ENCODE measurements around the gene COA6.
"Not testable (repeated sequence)": the region's sequence is repeated elsewhere in the genome, so short reads cannot be mapped to it uniquely, and the experiment has no call there.

COA6 gene

GRCh38 chr1:234371414-234371813 is 1.8 kb upstream of the COA6 start:
- no peak for DNase-seq

DNA sequence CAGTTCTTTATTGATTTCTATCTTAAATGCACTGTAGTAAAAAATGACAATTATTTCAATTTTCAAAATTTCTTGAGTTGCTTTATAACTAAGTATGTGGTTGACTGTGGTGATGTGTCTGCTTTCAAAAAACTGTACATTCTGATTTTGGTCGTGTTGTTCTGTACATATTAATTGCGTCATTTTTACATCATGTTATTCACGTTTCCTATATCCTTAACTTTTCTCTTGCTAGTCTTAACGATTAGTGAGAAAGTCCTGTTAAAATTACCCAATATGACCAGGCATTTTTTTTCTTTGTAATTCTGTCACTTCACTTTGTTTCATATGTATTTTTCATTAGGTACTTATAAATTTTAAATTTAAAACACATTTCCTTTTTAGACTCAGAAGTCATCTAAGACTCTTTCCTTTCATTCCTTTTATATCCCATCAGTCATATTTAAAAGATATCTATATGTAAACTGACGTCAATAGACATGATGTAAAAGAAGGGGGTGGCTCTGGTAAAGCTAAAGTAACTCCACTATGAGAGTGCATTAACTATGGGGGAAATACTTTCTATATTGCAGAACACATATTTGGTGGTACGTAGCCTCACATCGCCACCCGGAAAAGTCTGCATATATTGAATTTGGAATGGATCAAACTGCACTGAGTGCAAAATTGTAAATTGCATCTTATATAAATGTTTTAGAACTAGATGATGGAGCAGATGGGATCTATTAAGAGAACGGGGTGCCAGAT is 1.1 kb upstream of the COA6 start:
- no peak for DNase-seq

GRCh38 chr1:234373959-234374254 is 651 bp downstream of the COA6 start:
- no peak for DNase-seq

GRCh38 chr1:234375672-234376071 is 2.4 kb downstream of the COA6 start:
- no peak for DNase-seq

GRCh38 chr1:234379591-234380109 is 6.4 kb downstream of the COA6 start:
- not testable (repeated sequence) for DNase-seq

- DNase-seq, result no peak
Observed at GRCh38 chr1:234381699-234382555, 8.7 kb downstream of the COA6 start.

DNA sequence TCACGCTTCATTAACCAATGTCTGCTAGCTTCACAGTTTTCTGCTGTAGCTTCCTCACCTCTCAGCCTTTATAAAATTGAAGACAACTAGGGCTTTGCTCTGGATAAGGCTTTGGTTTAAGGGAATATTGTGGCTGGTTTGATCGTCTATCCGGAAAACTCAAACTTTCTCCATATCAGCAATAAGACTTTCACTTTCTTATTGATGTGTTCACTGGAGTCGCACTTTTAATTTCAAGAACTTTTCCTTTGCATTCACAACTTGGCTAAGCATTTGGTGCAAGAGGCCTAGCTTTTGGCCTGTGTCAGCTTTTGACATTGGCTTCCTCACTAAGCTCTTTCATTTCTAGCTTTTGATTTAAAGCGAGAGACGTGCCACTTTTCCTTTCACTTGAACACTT is 12.9 kb downstream of the COA6 start:
- DNase-seq, result no peak

DNA sequence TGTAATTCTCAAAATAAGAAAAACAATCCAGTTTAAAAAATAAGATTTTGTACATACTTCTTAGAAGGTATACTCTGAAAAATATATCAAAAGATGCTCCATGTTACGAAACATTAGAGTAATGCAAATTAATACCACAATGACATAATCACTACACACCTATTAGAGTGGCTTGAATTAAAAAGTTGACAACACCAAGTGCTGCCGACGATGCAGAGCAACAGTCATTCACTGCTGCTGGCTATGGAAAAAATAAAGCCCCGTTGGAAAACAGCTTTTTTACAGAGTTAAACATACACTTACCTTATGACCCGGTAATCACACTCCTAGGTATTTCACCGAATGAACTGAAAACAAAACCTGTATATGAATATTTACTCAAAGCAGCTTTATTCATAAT is 14.8 kb downstream of the COA6 start:
- no peak for DNase-seq

GRCh38 chr1:234393190-234393589 is 19.9 kb downstream of the COA6 start:
- DNase-seq, result no peak

DNA sequence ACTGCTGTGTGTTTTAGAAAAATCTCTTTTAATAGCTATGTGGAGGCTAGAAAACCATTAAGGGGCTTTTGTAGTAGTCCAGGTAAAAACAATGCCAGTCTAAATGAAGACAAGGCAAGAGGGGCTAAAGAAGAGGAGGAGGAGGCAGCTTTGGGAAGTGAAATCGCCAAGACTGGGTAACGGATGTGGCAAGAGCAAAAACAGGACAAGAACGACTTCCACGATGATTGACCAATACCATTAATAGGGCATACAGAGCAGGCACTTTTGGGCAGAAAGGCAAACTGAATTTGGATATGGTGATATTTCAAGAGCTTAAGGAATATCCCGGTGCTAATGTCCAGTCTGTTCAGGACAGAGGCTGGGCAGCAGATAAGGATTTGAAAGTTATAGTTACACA is 22.0 kb downstream of the COA6 start:
- no peak for DNase-seq

- DNase-seq, result no peak
Observed at GRCh38 chr1:234396092-234396491, 22.8 kb downstream of the COA6 start.

GRCh38 chr1:234396871-234397270 is 23.6 kb downstream of the COA6 start:
- DNase-seq, result no peak

- no peak for DNase-seq
Observed at GRCh38 chr1:234397732-234398131, 24.5 kb downstream of the COA6 start.

DNA sequence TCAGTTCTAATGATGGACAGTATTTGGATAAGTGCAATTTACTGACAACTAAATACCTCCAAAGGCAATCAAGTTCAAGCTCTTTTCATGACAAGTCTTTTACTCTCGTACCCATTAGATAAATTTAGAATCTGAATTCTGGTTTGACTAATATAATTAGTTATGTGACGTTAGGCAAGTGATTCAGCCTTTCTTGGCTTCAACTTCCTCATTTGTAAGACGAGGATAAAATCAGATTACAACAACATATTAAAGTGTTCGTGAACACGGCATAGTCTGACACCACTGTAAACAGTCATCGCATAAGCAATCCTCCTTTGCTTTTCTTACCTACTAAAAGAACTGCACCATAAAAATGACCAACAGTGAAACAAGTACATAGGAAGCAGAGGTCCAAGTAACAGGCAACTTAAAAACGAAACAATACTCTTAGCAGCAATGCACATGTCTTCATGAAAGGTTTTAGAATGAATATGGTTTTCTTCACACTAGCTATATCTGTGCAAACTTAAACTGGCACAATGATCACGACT is 25.7 kb downstream of the COA6 start:
- no peak for DNase-seq

DNA sequence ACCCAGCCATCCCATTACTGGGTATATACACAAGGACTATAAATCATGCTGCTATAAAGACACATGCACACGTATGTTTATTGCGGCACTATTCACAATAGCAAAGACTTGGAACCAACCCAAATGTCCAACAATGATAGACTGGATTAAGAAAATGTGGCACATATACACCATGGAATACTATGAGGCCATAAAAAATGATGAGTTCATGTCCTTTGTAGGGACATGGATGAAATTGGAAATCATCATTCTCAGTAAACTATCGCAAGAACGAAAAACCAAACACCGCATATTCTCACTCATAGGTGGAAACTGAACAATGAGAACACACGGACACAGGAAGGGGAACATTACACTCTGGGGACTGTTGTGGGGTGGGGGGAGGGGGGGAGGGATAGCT is 26.3 kb downstream of the COA6 start:
- DNase-seq, result not testable (repeated sequence)

DNA sequence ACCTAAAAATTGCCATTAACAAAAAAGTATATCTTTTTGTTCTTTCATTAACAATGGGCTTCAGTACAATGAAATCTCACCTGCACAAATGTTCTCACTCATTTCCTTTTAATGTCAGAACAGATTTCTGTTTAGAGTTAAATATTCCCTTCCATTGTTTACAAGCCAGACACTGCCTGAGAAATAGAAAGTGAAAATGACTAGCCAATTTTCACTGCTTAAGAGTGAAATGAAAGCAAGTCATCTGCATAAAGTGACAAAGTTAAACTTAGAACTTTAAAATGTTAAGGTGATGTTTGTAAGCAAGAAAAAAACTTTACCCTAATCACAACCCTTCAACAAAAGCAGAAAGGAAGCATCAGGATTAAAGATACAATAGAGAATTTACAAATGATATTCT is 27.5 kb downstream of the COA6 start:
- DNase-seq, result no peak

- DNase-seq, result no peak
Observed at GRCh38 chr1:234401658-234402057, 28.4 kb downstream of the COA6 start.

DNA sequence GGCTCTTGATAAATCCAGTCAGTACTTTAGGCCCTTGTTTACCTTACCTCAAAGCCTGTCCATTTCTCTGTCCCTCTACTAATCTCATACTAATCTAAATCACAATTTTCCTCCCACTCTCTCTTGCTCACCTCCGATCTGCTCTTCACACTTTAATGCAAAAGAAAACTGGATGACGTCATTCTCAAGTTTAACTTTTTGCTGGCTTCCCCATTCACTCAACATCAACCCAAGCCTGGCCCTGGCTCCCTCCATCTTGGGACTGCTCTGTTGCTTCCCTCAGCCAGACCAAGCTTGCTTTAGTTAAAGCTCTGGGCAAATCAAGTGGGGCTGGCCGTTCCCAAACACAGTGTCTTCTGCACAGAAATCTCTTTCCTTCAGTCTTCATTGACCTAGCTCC is 29.7 kb downstream of the COA6 start:
- no peak for DNase-seq

DNA sequence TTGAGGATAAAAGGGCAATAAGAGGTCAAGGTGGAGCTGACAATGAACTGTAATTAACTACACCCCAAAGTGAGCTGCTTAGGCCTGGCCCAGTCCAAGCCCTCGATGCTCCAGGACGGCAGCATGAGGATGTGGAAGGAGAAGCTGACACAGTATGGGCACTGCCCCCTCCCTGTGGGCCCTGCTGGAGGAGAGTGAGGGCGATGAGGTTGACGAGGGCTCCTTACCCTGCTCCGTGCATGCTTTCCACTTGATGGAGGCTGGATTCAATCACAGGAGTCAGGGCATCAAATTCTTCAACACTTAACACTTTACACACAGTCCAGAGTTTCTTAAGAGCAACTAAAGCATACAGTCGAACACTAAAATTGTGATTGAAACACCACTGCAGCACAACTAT is 32.4 kb downstream of the COA6 start:
- DNase-seq, result no peak

DNA sequence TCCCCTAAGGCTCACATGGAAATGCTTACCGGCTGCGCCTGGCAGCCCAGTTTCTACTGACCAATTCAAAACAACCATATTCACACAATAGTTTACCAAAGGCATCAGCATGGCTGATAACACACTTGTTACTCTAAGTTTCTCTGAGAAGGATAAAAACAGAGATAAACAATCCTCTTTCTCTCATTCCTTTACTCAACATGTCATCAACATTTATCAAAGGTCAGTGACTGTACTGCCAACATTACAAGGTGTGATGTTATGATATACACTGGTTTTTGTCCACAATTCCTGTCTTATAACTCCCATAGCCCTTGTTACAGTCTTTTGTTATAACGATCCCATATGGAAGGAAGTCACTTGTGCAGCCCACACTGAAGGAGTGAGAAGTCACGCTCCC is 33.6 kb downstream of the COA6 start:
- no peak for DNase-seq

DNA sequence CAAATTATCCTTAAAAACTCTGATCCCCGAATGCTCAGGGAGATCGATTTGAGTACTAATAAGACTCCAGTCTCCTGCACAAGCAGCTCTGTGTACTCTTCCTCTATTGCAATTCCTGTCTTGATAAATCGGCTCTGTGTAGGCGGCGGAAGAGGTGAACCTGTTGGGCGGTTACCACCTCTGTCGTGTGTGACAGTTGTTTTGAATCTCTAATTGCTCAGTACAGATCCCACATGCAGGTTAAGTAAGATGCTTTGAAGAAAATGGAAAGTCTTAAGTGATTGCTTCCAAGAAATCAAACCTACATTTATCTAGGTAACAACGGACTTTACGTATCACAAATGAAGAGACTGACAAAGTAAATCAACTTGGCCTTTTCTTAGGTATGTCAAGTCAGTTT is 35.5 kb downstream of the COA6 start:
- no peak for DNase-seq

DNA sequence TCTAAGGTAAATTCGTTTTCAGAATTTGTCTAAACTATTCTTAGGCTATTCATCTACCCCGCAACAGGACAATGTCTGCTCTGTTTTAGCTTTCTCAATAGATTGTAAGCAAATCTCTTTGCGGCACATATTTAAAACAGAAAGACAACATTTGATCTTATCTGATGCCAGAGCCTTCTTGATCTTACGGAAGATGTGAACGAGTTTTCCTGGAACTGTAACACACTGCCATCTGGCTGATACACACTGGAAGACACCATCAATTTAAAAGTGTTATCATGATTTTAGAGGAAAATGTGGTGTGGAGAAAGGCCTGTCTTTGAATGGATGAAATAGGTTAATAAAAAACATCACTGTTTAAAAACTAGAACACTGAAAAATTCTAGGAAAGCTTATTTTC is 36.1 kb downstream of the COA6 start:
- no peak for DNase-seq

GRCh38 chr1:234412830-234413229 is 39.6 kb downstream of the COA6 start:
- no peak for DNase-seq

DNA sequence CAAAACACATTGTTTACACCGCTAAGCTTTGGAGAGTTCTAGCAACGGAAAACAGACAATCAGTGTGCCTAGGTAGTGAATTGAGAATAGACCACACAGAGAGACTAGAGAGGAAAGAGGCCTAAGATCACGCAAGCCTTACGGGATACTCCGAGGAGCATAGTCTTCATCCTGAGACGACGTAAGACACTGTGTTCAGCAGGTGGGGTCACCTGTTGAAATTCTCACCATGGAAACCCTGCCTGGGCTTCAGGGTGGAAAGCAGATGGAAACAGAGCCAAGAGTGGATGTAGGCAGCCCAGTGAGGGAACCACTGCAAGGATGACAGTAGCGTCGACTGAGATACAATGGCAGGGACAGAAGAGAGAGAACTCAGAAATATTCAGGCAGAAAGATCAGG is 40.2 kb downstream of the COA6 start:
- no peak for DNase-seq
